H9 (cell line): ENCODE results near the gene PLEKHO2. TPM values are rescaled to one million over a fixed set of nuclear protein-coding genes. Genes with fewer than 3 reads are reported as not detected.
A peak's percentile ranks its signal among the peaks of the same experiment; 100 is the strongest.

Source experiments
- DNase-seq: peaks from one replicate; pipeline ENCODE4 v3.0.0-alpha.2; 2017
- H2AFZ ChIP-seq: one replicate; pipeline ENCODE4 v1.6.1; 2013; ENCODE audit warnings: mild to moderate bottlenecking, low read length, control low read depth, moderate library complexity
- H2AK5ac ChIP-seq: 2 replicates; pipeline ENCODE4 v1.6.1; 2013; ENCODE audit warnings: low read length, control low read depth, mixed read lengths; ENCODE audit not compliant: insufficient read length
- H2BK120ac ChIP-seq: one replicate; pipeline ENCODE4 v1.6.1; 2013; ENCODE audit warnings: low read depth, mild to moderate bottlenecking, low read length, control low read depth, inconsistent platforms; ENCODE audit not compliant: poor library complexity, severe bottlenecking
- H2BK12ac ChIP-seq: 2 replicates; pipeline ENCODE4 v1.6.1; 2013; ENCODE audit warnings: low read length, control low read depth, mixed read lengths, low read depth; ENCODE audit not compliant: insufficient read length
- H2BK15ac ChIP-seq: 2 replicates; pipeline ENCODE4 v1.6.1; 2013; ENCODE audit warnings: low read depth, low read length, control low read depth
- H2BK20ac ChIP-seq: one replicate; pipeline ENCODE4 v1.6.1; 2013; ENCODE audit warnings: low read depth, mild to moderate bottlenecking, low read length, control low read depth, inconsistent platforms; ENCODE audit not compliant: poor library complexity, severe bottlenecking
- H2BK5ac ChIP-seq: 2 replicates; pipeline ENCODE4 v1.6.1; 2013; ENCODE audit warnings: low read length, control low read depth, mixed read lengths; ENCODE audit not compliant: insufficient read length
- H3K14ac ChIP-seq: 2 replicates; pipeline ENCODE4 v1.6.1; 2013; ENCODE audit warnings: low read length, control low read depth; ENCODE audit not compliant: insufficient read depth
- H3K18ac ChIP-seq: 2 replicates; pipeline ENCODE4 v1.6.1; 2013; ENCODE audit warnings: low read depth, mild to moderate bottlenecking, mixed read lengths, low read length, control low read depth; ENCODE audit not compliant: insufficient read length
- H3K23ac ChIP-seq: 2 replicates; pipeline ENCODE4 v1.6.1; 2013; ENCODE audit warnings: low read length, control low read depth, mixed read lengths, low read depth; ENCODE audit not compliant: insufficient read length
- H3K23me2 ChIP-seq: 2 replicates; pipeline ENCODE4 v1.6.1; 2013; ENCODE audit warnings: low read depth, mild to moderate bottlenecking, mixed read lengths, low read length, control low read depth; ENCODE audit not compliant: insufficient read length, poor library complexity, severe bottlenecking
- H3K27ac ChIP-seq: 2 replicates; pipeline ENCODE4 v1.5.1; 2013; ENCODE audit warnings: low read length, control low read depth, mixed read lengths, low read depth; ENCODE audit not compliant: insufficient read length
- H3K27me3 ChIP-seq: 2 replicates; pipeline ENCODE4 v1.6.1; 2013; ENCODE audit warnings: low read length, control low read depth, inconsistent platforms; ENCODE audit not compliant: insufficient read depth
- H3K4ac ChIP-seq: 2 replicates; pipeline ENCODE4 v1.6.1; 2013; ENCODE audit warnings: low read depth, mild to moderate bottlenecking, control low read depth, inconsistent platforms, low read length, moderate library complexity
- H3K4me1 ChIP-seq: 2 replicates; pipeline ENCODE4 v1.6.1; 2013; ENCODE audit warnings: low read length, control low read depth, inconsistent platforms; ENCODE audit not compliant: insufficient read depth
- H3K4me2 ChIP-seq: 2 replicates; pipeline ENCODE4 v1.6.1; 2013; ENCODE audit warnings: low read length, control low read depth, mixed read lengths; ENCODE audit not compliant: insufficient read length, insufficient read depth
- H3K56ac ChIP-seq: 2 replicates; pipeline ENCODE4 v1.6.1; 2013; ENCODE audit warnings: low read depth, mild to moderate bottlenecking, mixed read lengths, low read length, control low read depth; ENCODE audit not compliant: insufficient read length
- H3K79me1 ChIP-seq: 2 replicates; pipeline ENCODE4 v1.6.1; 2013; ENCODE audit warnings: low read depth, mild to moderate bottlenecking, moderate library complexity, low read length, control low read depth, inconsistent platforms; ENCODE audit not compliant: insufficient read depth, poor library complexity, severe bottlenecking
- H3K79me2 ChIP-seq: 2 replicates; pipeline ENCODE4 v1.6.1; 2013; ENCODE audit warnings: low read length, control low read depth, inconsistent platforms; ENCODE audit not compliant: insufficient read depth
- H3K9ac ChIP-seq: 2 replicates; pipeline ENCODE4 v1.6.1; 2013; ENCODE audit warnings: low read length, control low read depth, mixed read lengths; ENCODE audit not compliant: insufficient read length; ENCODE audit errors: extremely low read depth
- H3K9me3 ChIP-seq: one replicate; pipeline ENCODE4 v1.6.1; 2013; ENCODE audit warnings: low read depth, low read length, inconsistent platforms; ENCODE audit not compliant: control insufficient read depth
- H3T11ph ChIP-seq: one replicate; pipeline ENCODE4 v1.6.1; 2013; ENCODE audit warnings: mild to moderate bottlenecking, low read length, control low read depth, inconsistent platforms
- H4K20me1 ChIP-seq: one replicate; pipeline ENCODE4 v1.6.1; 2013; ENCODE audit not compliant: control insufficient read depth, insufficient read length, insufficient read depth
- H4K5ac ChIP-seq: 2 replicates; pipeline ENCODE4 v1.6.1; 2013; ENCODE audit warnings: low read depth, mild to moderate bottlenecking, mixed read lengths, low read length, control low read depth; ENCODE audit not compliant: insufficient read length
- H4K8ac ChIP-seq: replicated peaks from 2 replicates; pipeline ENCODE4 v1.6.1; 2013; ENCODE audit warnings: low read length, control low read depth, mixed read lengths, low read depth; ENCODE audit not compliant: insufficient read length
- H4K91ac ChIP-seq: 2 replicates; pipeline ENCODE4 v1.6.1; 2013; ENCODE audit warnings: low read depth, mild to moderate bottlenecking, moderate library complexity, mixed read lengths, low read length, control low read depth; ENCODE audit not compliant: insufficient read length
- H3K27ac Mint-ChIP-seq, 3 experiments: 2 replicates in 2 of 3; 3 replicates in 1 of 3; pipeline ENCODE4 v1.8.0; 2020 to 2021; ENCODE audit warnings: mixed read lengths in 3 of 3, mild to moderate bottlenecking in 1 of 3, moderate library complexity in 1 of 3
- H3K27me3 Mint-ChIP-seq: 2 replicates; pipeline ENCODE4 v1.8.0; 2021; ENCODE audit warnings: low read depth, mild to moderate bottlenecking, moderate library complexity, mixed read lengths
- H3K36me3 Mint-ChIP-seq, 3 experiments: 2 replicates in 2 of 3; 3 replicates in 1 of 3; pipeline ENCODE4 v1.8.0; 2020 to 2021; ENCODE audit warnings: low read depth in 3 of 3, mixed read lengths in 3 of 3; ENCODE audit not compliant: insufficient read depth in 1 of 3
- H3K4me1 Mint-ChIP-seq, 2 experiments: 2 replicates each; pipeline ENCODE4 v1.8.0; 2020; ENCODE audit warnings: mixed read lengths in 2 of 2
- H3K4me3 Mint-ChIP-seq, 2 experiments: 2 replicates in 1 of 2; 3 replicates in 1 of 2; pipeline ENCODE4 v1.8.0; 2020 to 2021; ENCODE audit warnings: mild to moderate bottlenecking in 2 of 2, mixed read lengths in 2 of 2, moderate library complexity in 1 of 2
- H3K9me3 Mint-ChIP-seq, 2 experiments: 2 replicates in 1 of 2; 3 replicates in 1 of 2; pipeline ENCODE4 v1.8.0; 2020; ENCODE audit warnings: mild to moderate bottlenecking in 2 of 2, mixed read lengths in 2 of 2, moderate library complexity in 1 of 2
- WGBS: extraction: QIAGEN DNeasy Blood & Tissue Kit; methylation state at CpG from one replicate; pipeline ENCODE4 v1.1.7; 2013; ENCODE audit warnings: missing lambda C conversion rate, low lambda C conversion rate, mixed read lengths; ENCODE audit not compliant: insufficient read length; ENCODE audit errors: extremely low coverage; 5-methylcytosine and 5-hydroxymethylcytosine counted together
- total RNA-seq: library from RNA; stranded (reverse); gene quantifications from 2 replicates; pipeline ENCODE4 v1.2.1, GENCODE V29; 2021
- TF ChIP-seq, protein P1 (sequence below): fragments of 200-600 bp; sonication (generic); conservative IDR thresholded peaks from 3 replicates; pipeline ENCODE4 v1.8.0; 2021; ENCODE audit warnings: antibody characterized with exemption, mild to moderate bottlenecking

PLEKHO2 gene
- total RNA-seq, 1 experiment from 2014 or later: 18.1 TPM

DNA sequence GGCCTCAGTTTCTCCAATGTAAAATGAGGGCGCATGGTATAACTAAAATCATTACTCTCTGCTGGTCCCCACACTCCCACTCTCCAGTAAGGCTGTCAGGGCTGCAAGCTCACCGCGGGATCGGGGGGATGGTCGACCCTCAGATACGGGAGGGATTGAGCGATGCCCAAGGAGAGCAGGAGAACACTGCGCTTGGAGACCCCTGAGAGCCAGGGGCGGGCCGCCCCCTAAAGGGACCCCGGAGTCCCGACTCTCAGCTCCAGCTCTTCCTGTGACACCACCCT lies 713 bp upstream of the PLEKHO2 start:
- Mint-ChIP-seq H3K4me1 (peaks cover 55 to 59% of the 10 kb centered on the region in 2 experiments), H3K27me3 (no peaks in the 10 kb centered on the region; the same call in 1 of the 2 replicates)

More for the DNA sequence above, 713 bp upstream of the PLEKHO2 start:
- Histone ChIP-seq H2AK5ac (no peak overlapping the region), H3K18ac (no peak overlapping the region), H3K9ac (peak overlapping the region; percentile 18), H2AFZ (no peak overlapping the region), H2BK20ac (no peak overlapping the region), H4K8ac (no peak overlapping the region), H3K23ac (no peak overlapping the region), H3K4ac (no peak overlapping the region), H3T11ph (no peak overlapping the region), H3K27ac (no peak overlapping the region), H3K27me3 (0 out of 2 replicates have a peak, but pooled peaks cover 2% of the 10 kb centered on the region), H3K23me2 (peaks cover 16% of the 10 kb centered on the region), H2BK15ac (no peak overlapping the region), H4K5ac (no peak overlapping the region), H4K91ac (no peak overlapping the region), H3K56ac (no peak overlapping the region), H2BK120ac (no peak overlapping the region), H3K9me3 (no peaks in the 10 kb centered on the region), H3K79me2 (peaks cover 24% of the 10 kb centered on the region; the same call in 1 of the 2 replicates), H3K79me1 (peaks cover 10% of the 10 kb centered on the region), H2BK12ac (no peak overlapping the region), H2BK5ac (no peak overlapping the region), H3K4me1 (no peaks in the 10 kb centered on the region; the same call in 1 of the 2 replicates), H4K20me1 (peaks cover 4% of the 10 kb centered on the region), H3K4me2 (peak overlapping the region; percentile 66), H3K14ac (no peak overlapping the region)
- TF ChIP-seq, protein P1, sequence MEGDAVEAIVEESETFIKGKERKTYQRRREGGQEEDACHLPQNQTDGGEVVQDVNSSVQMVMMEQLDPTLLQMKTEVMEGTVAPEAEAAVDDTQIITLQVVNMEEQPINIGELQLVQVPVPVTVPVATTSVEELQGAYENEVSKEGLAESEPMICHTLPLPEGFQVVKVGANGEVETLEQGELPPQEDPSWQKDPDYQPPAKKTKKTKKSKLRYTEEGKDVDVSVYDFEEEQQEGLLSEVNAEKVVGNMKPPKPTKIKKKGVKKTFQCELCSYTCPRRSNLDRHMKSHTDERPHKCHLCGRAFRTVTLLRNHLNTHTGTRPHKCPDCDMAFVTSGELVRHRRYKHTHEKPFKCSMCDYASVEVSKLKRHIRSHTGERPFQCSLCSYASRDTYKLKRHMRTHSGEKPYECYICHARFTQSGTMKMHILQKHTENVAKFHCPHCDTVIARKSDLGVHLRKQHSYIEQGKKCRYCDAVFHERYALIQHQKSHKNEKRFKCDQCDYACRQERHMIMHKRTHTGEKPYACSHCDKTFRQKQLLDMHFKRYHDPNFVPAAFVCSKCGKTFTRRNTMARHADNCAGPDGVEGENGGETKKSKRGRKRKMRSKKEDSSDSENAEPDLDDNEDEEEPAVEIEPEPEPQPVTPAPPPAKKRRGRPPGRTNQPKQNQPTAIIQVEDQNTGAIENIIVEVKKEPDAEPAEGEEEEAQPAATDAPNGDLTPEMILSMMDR: no peak
- Mint-ChIP-seq H3K36me3 (peaks cover 3 to 9% (median 5%) of the 10 kb centered on the region in 3 experiments; a peak in 6 of 7 replicates), H3K9me3 (no peaks in the 10 kb centered on the region), H3K4me3 (peak overlapping the region; percentile 86 to 90), H3K27ac (peak overlapping the region; percentile 74 to 89 (median 87); a peak in 6 of 7 replicates)
- no peak for DNase-seq
- WGBS: no CpG with 5 or more reads among the region's 12 CpGs
